HTERT RPE-1 (cell line): Measurements from ENCODE around the gene COL25A1.

ENCODE experiments used
- in situ Hi-C: fragments of 300-500 bp; cut with MboI; formaldehyde crosslinking; loops from 4 replicates; pipeline ENCODE4 v1.14.3; 2020; ENCODE audit warnings: low sequenced_read_pairs

Gene COL25A1

DNA sequence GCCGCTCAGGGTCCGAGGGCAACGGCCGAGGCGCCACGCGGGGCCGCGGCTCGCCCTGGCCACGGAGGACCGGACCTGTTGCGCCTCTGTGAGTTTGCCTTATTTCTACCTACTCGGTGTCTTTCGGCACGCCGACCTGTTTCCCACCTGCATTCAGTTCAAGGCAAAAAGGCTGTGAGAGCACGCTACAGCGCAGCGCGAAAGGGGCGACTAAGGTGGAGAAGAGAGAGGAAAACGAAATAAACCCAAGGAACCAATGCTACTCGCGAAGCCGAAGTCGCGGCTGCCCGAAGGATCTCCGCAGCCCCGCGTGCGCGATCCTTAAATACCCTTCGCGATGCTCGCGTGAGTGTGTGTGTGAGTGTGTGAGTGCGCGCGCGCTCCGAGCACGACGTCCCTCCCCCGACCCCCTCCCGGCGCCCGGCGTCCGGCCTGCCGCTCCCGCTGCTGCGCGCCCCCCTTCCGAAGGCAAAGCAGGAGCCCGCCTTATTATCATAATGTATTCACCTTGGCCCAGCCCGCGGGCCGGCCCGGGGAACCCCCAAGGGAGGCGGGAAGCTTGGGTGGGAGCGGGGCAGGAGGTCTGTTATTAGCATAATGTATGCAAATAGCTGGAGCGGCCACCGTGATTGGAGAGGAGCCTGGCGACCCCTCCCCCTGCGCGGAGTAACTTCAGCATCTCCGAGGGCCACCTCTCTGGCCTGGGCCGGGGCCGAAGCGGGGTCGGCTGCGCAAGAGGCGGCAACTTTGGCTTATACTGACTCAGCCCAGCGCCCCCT is at the start of gene COL25A1:
TSS of gene COL25A1 (minus strand) at position 298 of the 779 bp plus-strand sequence.
- in situ Hi-C loops, result no loop called here

DNA sequence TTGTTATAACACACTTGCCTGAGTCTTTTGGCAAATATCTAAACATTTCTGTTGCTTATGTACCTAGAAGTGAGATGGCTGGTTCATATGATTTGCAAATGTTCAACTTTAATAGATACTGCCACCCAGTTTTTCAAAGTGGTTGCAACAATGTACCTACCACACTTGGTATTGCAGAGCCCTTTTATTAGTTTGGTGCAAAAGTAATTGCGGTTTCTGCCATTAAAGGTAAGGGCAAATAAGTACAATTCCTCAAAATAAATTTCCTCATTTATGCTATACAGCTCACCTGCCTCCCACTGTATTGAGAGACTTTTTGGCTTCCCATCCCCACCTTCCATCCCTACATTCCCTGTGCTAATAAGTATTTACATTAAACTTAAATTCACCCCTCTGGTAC is 47.7 kb upstream of the COL25A1 start:
- in situ Hi-C loops, result no loop called here

DNA sequence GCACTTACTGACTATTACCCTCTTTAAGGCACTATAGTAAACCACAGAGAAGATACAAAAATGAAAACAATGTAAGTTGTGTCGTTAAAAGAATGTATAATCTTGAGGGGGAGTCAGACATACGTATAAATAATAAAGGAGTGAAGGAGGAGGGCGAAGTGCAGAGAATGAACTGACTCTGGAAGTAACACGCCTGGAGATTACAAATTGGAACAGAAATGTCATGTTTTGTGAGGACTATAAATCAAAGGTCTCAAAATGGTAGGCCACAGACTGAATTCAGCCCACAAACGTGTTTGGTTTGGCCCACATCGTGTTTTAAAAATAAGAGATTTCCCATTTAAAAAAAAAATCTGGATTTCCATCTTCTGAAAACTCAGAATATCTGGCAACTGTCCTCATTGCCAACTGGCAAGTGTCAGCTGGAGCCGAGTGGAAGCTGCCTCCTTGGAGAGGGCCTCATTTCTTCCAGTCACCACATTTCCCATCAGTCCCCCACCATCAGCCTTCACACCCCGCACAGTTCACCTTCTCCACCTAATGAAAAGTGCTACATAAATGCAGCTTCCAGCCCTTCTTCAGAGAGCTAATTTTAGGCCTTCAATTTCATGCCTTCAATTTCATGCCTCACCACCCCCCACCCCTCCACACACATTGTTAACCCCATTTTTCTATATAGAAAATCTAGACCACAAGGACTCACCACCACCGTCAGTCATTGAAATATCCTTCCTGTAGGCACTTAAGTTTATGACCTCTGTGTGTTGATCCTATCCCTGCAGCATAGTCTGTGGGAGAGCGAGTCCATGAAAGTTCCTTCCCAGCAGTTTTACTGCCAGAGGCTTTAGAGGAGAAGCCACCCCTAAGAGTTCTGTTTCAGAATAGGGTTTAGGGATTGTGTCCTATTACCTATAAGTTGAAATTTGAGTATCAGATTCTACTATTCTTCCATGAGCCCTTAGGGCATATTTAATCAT is 32.0 kb upstream of the COL25A1 start:
- in situ Hi-C loops, result no loop called here

DNA sequence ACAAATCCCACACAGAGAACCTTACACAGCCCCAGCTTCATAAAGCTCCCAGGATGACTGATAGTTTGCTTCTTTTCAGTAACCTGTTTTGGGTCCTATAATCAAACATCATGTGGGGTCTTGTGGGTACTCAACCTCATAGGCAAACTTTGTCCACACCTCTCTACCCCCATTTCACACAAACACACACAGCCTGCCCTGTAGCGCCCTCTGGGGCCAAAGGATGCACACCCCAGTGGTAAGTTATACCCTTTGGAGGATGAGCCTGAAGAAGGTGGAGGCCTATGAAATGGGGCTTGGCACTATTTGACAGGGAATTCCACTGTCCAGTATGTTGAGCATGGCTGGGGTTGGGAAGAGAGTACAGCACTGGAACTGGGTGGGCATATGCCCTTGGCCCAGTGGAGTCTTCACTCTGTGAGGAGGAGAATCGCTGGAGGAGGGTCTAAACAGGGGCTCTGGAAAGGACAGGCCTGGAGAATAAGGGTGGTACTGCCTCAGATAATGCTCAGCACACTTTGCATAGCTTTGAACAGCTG is 30.5 kb upstream of the COL25A1 start:
- in situ Hi-C loops, result no loop called here

DNA sequence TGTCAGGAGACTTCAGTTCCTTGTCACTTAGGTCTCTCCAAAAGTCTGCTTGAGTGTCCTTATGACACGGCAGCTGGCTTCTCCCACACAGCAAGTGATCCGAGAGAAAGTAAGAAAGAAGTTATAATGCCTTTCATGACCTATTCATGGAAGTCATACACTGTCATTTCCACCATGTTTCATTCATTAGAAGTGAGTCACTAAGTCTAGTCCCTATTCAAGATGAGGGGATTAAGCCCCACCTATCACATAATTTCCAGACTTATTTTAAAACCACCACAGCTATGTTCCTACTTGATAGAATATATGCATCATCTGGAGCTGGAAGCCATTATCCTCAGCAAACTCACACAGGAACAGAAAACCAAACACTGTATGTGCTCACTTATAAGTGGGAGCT is 25.2 kb upstream of the COL25A1 start:
- in situ Hi-C loops, result no loop called here

DNA sequence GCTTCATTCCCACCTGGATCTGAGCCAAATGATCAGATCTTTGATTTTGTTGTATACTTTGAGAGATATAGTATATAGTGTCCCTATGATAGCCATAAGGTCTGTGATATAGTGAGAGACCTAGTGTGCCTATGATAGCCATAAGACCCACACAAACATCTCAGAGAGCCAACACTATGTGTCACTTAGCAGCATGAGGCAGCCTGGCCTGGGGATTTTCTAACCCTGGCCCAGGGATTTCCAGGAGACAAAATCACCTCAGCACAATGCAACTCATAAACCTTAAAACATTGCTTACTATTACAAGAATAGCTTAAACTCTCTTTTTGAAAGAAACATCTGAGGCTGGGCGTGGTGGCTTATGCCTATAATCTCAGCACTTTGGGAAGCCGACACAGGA is 23.2 kb upstream of the COL25A1 start:
- in situ Hi-C loops, result no loop called here

DNA sequence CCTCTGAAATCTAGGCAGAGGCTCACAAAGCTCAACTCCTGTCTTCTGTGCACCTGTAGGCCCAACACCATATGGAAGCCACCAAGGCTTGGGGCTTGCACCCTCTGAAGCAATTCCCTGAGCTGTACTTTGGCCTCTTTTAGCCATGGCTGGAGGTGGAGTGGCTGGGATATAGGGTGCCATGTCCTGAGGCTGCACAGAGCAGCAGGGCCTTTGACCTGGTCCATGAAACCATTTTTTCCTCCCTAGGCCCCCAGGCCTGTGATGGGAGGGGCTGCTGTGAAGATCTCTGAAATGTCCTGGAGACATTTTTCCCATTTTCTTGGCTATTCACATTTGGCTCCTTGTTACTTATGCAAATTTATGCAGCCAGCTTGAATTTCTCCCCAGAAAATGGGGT is 20.9 kb upstream of the COL25A1 start:
- in situ Hi-C loops, result no loop called here

DNA sequence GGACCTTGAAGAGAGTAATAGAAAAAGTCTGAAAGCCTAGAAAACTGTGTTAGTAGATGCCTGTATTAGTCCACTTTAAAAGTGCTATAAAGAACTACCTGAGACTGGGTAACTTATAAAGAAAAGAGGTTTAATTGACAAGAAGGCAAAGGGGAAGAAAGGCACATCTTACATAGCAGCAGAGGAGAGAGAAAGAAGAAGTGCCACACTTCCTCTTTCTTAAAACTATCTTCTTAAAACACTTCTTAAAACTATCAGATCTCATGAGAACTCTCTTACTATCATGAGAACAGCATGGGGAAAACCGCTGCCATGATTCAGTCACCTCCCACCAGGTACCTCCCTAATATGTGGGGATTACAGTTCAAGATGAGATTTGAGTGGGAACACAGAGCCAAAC is 18.8 kb upstream of the COL25A1 start:
- in situ Hi-C loops, result no loop called here

DNA sequence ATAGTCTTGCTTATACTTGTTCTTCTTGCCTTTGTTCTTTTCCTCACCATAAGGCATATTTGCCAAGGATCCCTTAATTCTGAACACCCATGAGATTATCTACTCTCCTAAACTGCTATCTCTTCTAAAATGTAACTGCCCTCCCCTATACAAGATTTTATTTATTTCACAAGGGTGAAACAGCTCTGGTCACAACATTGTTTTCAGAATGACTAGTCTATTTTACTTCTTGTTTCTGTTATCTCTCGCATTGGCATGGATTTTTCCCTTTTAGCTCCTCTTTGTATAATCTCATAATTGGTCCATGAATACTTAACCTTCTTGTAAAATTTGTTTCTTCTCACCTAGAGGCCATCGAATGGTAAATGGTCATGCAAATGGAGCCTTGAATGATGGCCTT is 17.2 kb upstream of the COL25A1 start:
- in situ Hi-C loops, result no loop called here

DNA sequence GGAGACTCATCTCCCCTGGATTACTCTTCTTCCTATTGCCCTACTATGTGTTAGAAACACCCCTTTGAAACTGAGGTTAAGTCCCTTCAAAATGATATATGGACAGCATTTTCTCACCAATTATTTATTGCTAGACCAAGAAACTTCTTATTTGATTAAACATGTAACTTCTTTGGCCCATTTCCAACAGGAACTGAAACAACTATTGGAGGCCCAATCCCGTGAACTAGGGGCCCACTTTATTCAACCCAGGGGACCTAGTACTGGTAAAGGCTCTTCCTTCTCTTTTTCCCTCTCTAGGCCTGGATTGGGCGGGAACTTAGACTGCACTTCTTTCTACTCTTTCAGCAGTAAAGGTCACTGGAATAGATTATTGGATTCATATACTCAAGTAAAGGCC is 16.7 kb upstream of the COL25A1 start:
- in situ Hi-C loops, result no loop called here

DNA sequence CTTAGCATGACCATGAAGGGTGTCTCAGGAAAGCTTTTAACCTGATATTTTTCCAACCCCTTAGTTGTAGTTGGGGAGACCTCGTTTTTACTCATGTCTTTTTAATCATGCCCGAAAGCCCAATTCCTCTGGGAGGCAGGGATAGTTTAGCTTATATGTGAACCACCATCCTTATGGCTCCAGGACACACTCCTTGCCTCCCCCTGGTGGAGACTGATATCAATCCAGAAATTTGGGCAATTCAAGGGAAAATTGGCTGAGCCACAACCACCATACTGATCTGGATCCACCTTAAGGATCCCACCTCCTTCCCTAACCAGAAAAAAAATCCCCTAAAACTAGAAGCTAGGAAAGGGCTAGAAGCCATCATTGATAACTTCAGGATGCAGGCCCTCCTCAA is 13.4 kb upstream of the COL25A1 start:
- in situ Hi-C loops, result no loop called here

DNA sequence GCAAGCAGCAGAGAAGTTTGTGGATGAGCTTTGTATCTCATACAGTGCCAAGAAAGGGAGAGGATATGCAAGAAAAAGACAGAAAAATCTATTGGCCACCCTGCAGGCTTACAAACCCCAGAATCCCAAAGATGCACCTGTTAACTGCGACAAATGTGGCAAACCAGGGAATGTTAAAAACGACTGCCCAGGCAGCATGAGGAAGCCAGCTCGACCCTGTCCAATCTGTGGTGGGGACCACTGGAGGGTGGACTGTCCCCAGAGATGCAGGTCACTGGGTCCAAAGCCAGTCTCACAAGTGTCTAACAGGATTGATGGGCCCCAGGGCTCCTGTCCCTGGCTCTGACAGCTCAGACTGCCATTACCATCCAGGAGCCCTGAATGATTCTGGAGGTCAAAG is 12.9 kb upstream of the COL25A1 start:
- in situ Hi-C loops, result no loop called here

DNA sequence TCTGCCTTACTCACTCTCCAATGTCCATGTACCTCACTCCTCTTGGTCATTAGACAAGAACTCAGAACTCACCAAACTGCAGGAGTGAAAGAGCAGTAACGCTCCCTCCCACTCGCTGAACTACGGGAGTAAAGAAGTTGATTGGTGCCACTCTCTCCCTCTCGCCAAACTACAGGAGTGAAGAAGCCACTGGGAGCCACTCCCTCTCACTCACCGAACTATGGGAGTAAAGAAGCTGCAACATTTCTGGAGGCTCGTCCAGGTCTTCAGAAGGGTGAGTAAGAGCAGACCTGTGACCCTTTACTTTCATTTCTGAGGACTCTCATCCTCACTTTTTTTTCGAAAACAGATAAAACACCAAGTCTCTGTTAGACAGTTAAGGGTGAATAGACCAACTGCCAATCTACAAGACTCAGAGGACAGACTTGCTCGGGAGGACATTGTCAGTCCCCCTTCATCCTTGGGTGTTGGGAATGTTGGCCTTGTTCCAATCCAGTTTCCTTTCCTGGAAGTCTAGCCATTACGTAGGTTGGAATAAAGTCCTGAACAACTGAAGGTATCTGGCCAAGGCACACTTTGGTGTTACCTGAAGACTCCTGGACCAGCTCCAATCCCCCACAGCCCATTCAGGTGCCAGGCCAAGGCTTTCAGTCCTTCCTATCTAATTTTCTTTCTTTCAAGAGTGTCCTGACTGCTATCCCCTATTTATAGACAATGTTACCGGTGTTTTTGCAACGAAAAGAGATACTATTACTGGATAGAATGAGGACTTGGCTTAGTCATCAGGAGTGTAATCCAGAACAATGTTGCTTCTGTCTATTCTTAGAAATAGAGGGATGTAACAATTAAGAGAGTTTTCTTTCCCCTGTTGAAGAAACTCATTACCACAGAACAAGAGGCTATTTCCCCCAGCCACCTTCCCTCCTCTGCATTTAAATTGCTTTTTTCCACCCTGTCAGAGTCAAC is 11.0 kb upstream of the COL25A1 start:
- in situ Hi-C loops, result no loop called here

DNA sequence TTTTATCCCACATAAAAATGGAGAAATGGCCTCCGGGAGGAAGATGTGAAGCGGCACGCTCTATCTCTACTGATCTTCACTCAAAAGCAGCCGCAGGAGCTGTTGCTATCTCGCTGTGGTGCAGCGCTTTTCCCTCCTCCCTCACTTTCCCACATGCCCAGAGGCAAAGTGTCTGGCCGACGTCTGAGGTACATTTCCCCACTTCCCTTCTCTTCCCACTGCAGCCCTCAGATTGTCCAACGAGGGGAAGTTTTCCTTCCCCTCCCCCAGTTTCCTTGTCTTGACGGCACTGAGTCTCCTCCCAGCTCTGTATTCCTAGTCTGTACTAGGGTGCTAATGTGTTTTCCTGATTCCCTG is 660 bp upstream of the COL25A1 start:
- in situ Hi-C loops, result no loop called here

DNA sequence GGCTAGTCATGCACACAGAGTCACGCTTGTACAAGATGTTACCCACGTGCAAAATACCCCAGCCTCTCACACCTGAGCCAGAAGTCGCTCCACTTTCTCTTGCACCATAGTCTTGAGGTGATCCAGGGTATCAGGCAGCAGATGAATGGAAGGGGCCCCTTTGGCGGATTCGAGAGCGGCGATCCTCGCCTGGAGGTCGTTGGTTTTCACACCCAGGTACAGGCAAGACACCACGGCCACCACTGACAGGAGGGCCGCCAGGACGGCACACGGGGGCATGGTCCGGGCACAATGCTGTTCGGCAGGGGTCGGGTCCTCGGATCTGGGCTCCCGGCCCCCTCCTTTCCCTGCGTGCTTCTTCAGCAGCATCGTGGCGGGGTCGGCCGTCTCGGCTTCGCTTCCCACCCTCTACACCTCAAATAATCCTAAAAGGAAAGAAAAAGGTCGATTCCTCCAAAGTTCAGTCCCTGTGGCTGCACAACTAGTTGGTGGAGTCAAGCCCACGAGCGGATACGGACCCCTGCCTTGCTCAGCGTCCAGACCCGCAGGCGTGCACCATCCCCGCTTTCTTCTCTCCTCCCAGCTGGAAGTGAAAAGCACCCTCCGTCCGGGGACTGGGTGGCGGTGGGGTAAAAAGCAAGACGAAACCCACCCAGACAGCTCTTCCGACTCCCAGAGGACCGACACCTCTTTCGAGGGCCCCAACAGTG is 652 bp downstream of the COL25A1 start:
- in situ Hi-C loops, result no loop called here

DNA sequence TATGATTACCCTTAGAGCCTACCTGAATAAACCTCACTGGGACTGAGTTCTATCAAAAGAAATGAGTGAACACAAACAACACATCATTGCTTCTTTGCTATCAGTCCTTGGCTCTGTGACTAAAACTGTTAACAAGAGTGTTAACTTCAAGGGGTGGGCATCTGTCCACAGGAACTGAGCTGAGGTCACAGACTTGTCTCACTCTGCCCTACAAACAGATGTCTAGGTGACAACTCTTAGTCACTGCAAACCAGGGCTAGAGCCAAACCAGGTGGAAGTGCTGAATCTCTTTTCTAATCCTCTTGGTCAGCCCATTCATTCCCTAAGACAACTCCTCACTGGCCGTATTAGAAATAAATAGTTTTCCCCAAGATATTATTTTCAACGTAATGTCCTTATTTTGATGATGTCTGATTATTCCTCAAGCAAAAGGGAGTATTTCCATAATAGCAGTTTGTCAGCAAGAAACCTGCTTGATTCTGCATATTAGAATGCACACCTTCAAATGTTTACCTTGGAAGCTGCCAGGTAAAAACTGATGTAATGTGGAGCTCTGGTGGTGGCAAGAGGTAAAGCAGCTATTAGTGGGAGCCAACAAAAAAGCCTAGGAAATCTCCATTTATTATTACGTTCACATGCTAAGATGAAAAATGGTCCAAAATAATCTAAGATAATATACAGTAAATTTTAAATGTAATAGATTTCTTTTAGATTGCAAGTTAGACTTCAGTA is 4.0 kb downstream of the COL25A1 start:
- in situ Hi-C loops, result no loop called here

DNA sequence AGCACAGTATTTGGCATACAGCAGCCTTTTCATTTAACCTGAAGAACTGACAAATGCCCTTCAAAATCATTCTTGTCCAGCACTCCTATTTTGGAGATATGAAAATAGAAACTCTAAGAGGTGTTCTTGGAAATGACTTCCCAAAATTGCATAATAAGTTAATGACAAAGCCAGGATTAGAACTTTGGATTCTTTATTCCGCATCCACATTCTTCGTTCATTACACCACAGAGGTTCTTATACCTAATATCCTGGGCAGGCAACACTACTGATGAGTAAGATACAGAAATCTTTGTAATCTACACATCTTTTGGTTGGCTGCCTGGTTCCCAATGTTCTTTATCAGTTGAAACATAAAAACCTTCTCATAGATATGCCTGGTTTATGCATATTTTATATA is 5.9 kb downstream of the COL25A1 start:
- in situ Hi-C loops, result no loop called here

DNA sequence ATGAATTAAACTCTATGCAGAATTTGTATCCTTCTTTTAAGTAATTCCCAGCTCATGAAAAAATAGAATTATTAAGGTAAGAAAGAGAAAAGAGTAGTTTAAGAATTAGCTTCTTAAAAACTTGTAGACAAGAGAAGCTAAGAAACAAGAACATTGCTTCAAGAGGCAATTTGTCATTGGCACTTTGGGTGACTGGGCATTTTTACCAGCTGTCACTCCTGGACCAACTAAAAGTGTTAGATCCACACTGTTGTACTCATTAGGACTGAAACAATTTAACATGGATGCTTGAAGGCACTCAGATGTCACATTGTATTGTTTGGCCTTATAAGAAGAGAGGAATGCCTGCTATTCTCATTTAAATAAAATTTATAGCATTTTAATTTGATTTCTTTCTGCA is 7.4 kb downstream of the COL25A1 start:
- in situ Hi-C loops, result no loop called here

DNA sequence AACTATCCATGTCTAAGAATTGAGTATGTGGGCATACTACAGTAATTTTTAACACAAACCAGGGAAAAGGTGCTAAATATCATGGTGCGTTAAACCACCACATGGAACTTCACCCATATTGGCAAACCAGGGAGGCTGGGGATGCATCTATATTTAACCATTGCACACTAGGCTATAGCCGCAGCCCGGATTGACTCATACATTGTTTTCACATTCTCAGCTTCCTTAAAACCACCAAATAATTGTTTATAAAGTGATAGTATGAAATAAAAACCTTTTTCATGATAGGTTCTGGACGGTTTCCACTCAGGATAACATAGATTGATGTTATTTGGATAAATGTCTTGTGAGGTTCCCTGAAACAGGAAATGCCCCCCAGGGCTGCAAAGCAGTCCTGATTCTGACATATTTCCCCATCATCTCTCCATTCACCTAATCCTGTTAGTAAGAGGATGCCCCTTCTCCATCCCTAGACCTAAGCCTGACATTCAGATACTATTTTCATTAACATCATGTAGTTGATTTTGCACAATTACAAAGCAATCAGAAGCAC is 7.9 kb downstream of the COL25A1 start:
- in situ Hi-C loops, result no loop called here
